Epithelial cell of proximal tubule (primary cell): ENCODE measurements around the gene CISD2. TPM values are rescaled to one million over a fixed set of nuclear protein-coding genes. Genes with fewer than 3 reads are reported as not detected.
A peak's percentile ranks its signal among the peaks of the same experiment; 100 is the strongest.

Experiments
- DNase-seq: peaks from one replicate; pipeline ENCODE4 v3.0.0-alpha.2; 2011; ENCODE audit warnings: low read depth
- H3K4me3 ChIP-seq: 2 replicates; pipeline ENCODE4 v1.5.1; 2011; ENCODE audit warnings: low read depth, mild to moderate bottlenecking, low read length
- total RNA-seq: library from RNA; depleted of rRNA; stranded (reverse); fragments of >200 nt; gene quantifications from 2 replicates; pipeline ENCODE4 v1.2.3, GENCODE V29; 2015
- TF ChIP-seq, protein P1 (sequence below): conservative IDR thresholded peaks from 2 replicates; pipeline ENCODE4 v1.5.1; 2012; ENCODE audit warnings: low read depth, mild to moderate bottlenecking, low read length

Gene CISD2
- total RNA-seq, 1 donor from 2014 or later = 29.9 TPM

DNA sequence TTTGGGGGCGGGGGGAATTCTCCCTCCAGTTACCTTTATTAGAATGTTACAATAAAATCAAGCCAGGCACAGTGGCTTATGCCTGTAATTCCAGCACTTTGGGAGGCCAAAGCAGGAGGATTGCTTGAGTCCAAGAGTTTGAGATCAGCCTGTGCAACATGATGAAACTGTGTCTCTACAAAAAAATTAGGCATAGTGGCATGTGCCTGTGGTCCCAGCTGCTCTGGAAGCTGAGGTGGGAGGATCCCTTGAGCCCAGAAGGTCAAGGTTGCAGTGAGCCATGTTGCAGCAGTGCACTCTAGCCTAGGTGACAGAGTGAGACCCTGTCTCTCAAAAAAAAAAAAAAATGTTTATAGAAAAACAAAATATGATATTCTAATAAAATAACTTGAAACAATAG is 36.1 kb upstream of the CISD2 start:
- no peak for DNase-seq
- TF ChIP-seq, protein P1, sequence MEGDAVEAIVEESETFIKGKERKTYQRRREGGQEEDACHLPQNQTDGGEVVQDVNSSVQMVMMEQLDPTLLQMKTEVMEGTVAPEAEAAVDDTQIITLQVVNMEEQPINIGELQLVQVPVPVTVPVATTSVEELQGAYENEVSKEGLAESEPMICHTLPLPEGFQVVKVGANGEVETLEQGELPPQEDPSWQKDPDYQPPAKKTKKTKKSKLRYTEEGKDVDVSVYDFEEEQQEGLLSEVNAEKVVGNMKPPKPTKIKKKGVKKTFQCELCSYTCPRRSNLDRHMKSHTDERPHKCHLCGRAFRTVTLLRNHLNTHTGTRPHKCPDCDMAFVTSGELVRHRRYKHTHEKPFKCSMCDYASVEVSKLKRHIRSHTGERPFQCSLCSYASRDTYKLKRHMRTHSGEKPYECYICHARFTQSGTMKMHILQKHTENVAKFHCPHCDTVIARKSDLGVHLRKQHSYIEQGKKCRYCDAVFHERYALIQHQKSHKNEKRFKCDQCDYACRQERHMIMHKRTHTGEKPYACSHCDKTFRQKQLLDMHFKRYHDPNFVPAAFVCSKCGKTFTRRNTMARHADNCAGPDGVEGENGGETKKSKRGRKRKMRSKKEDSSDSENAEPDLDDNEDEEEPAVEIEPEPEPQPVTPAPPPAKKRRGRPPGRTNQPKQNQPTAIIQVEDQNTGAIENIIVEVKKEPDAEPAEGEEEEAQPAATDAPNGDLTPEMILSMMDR = no peak
- H3K4me3 ChIP-seq = no peak overlapping the region

DNA sequence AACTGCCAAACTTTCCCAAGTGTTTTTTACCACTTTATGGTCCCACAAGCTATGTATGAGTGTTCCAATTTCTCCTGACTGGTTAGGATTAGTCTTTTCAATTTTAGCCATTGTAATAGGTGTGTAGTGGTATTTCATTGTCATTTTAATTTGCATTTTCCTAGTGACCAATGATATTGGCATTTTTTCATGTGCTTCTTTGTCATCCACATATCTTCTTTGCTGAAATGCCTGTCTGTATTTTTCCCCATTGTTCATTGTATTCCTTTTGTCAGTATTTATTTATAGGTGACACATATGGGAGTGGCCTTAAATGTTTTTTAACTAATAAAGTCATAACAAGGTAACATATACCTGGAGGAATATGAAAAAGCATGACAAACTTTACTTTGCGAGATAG is 32.2 kb upstream of the CISD2 start:
- DNase-seq = no peak
- TF ChIP-seq, protein P1 = no peak
- H3K4me3 ChIP-seq = no peak overlapping the region

DNA sequence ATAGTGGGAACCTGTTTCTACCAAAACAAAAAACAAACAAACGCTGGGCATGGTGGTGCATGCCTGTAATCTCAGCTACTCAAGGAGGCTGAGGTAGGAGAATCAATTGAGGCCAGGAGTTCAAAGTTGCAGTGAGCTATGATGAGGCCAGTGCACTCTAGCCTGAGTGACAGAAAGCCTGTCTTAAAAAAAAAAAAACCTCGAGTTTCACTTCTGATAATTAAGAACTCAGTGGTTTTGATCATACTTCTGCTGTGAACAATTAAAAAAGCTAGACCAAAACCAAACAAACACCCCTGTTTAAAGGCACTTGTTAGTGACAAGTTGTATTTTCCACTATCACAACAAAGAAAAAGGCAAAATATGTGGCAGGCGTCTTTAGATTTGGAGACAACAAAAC is 26.4 kb upstream of the CISD2 start:
- no peak overlapping the region for H3K4me3 ChIP-seq
- no peak for DNase-seq
- TF ChIP-seq, protein P1 = no peak

DNA sequence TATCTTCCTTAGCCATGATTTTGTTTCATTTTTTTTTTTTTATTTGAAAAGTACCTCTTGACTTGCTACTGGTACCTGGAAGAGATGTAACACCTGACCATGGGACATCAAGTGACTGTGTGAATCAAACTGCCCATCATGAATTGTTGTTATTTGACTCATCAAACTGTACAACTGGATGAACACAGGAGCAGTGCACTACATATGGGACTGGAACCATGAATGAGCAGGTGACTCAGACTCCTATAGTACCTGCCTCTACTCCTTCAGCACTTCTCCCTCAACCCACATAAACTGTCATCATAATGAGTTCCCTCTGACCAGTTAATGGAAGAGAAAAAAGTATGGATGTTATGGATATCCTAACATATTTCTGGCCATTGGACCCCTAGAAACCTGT is 25.5 kb upstream of the CISD2 start:
- DNase-seq = peak; percentile 61
- H3K4me3 ChIP-seq = no peak overlapping the region
- TF ChIP-seq, protein P1 = no peak

DNA sequence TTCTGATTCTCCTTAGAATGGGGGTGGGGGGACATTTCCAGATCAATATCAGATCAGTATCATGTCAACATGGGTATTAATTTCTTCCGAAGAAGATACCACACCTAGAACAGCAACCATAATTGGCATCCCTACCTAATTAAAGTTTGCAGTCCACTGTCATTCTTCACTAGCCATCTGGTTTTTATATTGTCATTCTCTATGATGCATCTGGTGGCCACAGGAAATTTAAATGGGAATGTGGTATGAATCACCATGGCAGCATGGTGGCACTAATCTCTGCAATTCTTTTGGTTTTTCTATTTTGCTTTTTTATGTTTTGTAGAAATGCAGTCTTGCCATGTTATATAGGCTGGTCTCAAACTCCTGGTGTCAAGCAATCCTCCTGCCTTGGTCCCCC is 24.9 kb upstream of the CISD2 start:
- no peak overlapping the region for H3K4me3 ChIP-seq
- no peak for DNase-seq
- TF ChIP-seq, protein P1 = no peak

DNA sequence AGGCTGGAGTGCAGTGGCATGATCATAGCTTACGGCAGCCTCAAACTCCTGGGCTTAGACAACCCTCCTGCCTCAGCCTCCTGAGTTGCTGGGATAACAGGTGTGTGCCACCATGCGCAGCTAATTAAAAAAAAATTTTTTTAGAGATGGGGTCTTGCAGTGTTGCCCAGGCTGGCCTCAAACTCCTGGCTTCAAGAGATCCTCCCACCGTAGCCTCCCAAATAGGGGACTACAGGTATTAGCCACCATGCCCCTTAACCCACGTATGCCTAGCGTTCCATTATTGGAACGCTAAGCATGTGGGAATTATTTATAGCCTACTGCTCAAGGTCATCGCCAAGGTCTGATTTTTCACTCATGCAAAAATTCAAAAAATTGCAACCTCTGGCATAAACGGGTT is 21.1 kb upstream of the CISD2 start:
- TF ChIP-seq, protein P1 = no peak
- no peak for DNase-seq
- H3K4me3 ChIP-seq = no peak overlapping the region

DNA sequence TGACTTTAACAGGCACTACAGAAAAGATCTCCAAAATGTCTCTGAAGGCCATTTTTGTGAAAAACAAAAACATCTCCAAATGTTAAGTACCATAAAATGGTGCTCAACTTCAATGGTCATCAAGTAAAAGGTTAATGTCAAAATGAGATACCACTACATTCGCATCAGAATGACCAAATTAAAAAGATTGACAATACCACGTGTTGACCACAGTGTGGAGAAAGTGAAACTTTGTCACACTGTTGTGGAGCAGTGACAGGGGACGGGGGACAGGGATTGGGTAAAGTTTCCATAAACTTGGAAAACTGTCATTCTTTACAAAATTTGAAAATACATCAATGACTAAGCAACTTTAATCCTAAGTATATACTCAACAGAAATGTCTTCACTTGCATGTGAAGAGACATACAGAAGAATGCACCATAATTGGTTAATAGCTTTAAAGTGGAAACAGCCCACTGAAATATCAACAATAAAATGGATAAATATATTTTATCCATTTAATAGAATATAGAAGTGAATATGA is 19.1 kb upstream of the CISD2 start:
- H3K4me3 ChIP-seq = no peak overlapping the region
- TF ChIP-seq, protein P1 = no peak
- DNase-seq = no peak
